Measurements from ENCODE around the gene CHD9NB.

Gene CHD9NB

DNA sequence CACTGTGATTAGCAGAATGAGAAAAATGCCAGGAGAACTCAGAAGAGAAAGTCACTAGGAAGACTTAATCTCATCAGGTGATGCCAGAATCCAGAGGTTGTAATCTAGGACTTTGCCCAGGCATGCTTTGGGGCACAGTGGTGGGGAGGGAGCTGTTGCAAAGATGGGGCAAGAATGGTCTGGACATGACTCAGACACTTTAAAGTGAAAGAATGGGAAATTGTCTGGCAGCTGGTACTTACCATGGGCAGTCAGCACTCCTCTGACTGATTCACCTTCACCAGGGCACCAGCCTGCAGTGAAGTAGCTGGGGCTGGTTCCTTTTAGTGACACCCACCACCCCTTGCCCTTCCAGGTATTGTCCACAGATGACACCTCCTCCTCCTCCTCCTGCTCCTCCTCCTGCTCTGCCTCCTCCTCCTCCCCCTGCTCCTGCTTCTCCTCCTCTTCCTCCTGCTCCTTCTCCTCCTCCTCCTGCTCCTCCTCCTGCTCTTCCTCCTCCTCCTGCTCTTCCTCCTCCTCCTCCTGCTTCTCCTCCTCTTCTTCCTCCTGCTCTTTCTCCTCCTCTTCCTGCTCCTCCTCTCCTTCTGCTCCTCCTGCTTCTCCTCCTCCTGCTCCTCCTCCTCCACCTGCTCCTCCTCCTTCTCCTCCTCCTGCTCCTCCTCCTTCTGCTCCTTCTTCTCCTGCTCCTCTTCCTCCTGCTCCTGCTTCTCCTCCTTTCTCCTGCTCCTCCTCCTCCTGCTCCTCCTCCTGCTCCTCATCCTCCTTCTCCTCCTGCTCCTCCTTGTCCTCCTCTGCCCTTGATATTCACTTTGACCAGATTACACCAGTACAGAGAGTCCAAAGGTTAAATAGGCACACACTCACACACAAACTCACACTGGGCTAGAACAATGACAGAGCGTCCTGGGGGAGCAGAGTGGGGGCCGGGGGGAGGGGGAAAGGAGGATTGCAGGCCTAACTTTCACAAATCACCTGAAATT, at the start of gene CHD9NB:
CHD9NB (minus strand) TSS at position 379 of the 983 bp plus-strand sequence. CDS start 8,739 bp downstream, outside the sequence.
- DNase-seq (ENCODE audit: low spot score): no peak

DNA sequence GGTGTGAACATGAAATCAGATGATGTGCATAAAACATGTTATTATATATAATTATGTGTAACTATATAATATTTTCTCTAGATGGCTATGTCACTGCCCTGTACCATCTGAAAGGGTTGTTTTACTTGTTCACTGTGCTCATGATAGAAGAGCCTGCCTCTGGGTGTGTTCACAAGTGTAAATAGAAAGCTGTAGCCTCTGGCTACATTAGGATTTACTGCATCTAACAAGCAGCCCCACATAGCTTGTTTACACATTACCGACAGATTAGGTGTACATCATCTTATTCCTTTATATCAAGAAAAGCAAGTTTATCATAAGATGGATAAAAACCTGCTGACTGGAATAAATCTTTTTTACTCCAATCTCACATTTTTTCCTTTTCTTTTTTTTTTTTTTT, 48.2 kb upstream of the CHD9NB start:
- no peak for DNase-seq (ENCODE audit: low spot score)

DNA sequence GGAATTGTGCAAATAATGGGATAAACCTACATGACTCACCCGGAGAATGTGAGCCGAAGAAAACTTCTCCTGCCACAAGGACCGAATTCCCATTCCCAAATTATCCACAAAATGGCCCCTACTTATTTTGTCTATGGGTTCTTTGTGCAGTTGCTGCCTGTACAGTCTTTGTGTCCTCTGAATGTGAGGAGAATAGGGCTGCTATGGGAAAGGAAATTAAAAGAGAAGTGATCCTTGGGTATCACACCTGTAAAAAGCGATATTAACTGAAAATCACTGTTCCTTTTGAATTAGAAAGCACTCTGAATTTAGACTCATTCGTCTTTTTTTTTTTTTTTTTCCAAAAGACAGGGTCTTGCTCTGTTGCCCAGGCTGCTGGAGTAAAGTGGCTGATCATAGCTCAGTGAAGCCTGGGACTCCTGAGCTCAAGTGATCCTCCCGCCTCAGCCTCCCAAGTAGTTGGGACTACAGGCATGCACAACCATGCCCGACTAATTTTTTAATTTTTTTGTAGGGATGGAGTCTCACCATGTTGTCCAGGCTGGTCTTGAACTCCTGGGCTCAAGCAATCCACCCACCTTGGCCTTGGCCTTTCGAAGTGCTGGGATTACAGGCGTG, 47.5 kb upstream of the CHD9NB start:
- DNase-seq (ENCODE audit: low spot score): no peak

DNA sequence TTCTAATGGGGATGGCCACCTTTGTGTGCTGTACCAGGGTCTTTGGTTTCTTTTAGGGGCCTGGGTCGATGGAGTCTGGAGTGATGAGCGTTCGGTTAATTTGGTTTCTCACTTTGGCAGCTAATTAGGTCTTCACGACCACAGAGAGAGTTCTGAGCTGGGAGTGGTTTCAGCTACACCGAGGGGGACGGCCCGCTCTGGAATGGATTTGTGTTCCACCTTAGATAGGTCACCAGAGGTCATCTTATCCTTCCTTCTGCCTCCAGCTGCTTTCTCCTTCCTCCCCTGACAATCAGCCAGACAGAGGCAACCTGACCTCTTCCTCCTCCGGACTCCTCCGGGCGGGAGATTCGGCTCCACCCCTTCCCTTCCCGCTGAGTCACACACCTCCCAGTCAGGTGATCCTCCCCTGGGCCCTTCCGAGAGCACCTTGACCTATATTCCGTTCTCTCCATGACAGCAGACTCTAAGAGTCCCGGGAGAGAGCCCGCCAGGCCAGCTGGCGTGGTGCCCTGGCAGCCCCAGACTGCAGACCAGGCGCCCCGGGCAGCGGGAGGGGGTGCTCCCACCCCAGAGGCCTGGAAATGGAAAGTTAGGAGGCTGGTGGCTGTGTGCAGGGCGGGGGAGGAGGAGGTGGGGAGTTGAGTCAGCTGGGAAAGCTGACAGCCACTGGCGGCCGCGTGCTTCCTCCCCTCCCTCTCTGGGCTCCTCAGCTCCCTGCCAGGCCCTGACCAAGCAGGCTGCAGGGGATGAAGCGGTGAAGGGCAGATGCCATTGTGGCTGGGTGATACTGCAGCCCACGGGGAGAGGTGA, 46.8 kb upstream of the CHD9NB start:
- peak; percentile 91 for DNase-seq (ENCODE audit: low spot score)

DNA sequence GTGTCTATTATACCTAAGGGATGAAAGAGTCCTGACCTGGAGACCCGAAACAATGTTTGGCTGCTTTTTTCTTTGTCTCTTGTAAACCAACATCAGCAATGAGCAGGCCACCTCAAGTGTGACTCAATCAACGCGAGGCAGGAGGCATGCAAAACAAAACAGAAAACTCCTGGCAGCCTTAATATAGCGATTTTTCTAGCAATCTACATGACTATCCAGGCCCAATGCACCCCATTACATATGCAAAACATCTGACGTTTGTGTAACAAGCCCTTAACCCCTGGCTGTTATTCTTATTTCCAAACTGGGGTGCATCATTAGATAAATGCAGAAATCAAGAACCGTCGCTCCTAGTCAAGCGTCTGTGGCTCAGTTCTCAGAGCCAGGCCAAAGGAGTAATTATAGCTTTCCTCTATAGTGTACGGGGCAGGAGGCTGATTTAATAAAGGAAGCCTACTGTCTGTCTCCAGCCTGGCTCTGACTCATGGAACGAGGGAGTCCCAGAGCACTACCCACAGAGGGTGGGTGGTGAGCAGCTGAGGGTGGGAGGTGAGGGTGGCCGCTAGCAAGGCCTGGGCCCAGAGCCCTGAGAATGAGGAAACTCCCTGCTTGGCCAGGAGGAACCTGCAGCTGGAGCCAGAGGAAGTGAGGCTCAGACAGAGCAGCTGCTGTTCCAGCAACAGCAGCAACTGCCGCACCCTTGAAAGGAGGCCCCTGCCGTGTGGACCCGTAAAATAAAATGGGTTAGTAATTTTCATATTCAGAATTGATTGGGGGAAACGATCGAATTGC, 46.0 kb upstream of the CHD9NB start:
- DNase-seq (ENCODE audit: low spot score): peak; percentile 90

DNA sequence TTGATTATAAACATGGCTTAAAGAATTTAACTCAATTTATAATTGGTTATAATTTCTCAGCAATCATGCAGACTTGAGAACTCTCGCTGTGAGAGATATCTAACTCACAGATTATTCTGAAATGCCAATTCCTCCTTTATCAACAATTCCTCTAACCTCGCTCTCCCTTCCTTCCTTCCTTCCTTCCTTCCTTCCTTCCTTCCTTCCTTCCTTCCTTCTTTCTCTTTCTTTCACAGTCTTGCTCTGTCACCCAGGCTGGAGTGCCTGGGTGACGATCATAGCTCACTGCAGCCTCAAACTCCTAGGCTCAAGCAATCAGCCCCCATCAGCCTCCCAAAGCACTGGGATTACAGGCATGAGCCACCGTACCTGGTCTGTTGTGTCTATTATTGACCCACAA, 44.5 kb upstream of the CHD9NB start:
- no peak for DNase-seq (ENCODE audit: low spot score)

DNA sequence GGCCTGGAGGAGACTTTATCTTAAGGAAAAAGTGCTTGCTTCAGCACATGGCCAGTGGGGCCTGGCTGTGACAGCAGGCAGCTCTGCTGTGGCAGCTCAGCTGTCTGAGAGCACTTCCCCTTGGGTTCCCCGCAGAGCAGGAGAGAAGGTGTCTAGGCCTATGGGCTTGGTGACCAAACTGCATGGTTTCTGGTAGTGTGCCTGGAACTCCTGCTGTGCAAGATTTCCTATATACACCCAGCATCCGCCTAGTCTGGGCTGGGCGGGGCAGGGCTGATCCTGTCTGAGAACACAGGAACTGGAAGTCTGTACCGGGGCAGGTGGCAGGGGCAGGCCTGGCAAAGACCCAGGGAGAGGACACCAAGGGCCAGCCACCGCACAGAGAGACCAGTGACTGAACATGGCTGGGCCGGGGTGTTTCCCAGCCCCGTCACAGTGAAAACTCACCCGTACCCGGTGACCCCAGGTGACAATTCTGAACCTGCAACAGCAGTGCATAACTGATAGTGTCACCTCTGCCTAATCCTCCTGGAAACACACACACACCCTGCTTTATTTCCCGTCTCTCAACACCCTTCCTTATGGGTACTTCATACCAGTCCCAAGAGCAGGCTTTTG, 41.4 kb upstream of the CHD9NB start:
- no peak for DNase-seq (ENCODE audit: low spot score)

DNA sequence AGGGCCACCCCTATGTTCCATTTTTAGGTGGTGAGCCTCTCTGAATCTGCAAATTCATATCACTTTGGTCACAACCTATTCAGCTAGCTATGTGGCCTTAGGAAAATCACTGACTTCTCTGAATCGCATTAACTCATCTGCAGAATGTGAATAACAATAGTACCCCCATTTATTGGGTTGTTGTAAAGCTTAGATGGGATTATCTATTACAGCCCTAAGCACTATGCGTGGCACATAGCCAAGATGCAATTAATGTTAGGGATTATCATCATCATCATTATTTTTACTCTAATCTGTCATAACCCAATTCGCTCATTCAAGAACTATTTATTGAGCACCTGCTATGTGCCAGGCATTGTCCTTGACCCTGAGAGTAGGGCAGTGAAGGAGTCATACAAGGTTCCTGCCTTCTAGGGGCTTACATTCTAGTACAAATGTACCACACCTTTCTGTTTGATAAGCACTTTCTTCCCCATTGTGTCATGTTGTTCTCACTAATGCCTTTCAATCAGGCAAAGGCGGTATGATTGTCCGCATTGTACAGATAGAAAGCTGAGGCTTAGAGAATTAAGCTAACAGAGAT, 40.6 kb upstream of the CHD9NB start:
- no peak for DNase-seq (ENCODE audit: low spot score)

DNA sequence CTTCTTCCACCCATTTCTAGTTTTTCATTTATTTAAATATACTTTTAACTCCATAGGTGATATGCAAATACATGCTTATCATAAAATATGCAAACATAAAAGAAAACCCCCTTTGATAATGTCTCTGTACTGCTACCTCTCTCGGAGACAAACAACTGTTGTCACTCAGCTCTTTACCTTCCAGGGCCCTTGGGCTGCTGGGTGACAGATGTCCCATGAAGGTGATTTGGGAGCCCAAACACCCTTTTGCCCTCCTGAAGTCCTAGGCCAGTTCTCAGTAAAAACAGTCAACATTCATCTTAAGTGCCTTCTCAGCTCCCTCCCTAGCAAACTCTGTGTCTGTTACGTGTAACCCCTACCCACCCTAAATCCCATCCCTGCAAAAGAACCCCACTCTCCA, 39.6 kb upstream of the CHD9NB start:
- no peak for DNase-seq (ENCODE audit: low spot score)

DNA sequence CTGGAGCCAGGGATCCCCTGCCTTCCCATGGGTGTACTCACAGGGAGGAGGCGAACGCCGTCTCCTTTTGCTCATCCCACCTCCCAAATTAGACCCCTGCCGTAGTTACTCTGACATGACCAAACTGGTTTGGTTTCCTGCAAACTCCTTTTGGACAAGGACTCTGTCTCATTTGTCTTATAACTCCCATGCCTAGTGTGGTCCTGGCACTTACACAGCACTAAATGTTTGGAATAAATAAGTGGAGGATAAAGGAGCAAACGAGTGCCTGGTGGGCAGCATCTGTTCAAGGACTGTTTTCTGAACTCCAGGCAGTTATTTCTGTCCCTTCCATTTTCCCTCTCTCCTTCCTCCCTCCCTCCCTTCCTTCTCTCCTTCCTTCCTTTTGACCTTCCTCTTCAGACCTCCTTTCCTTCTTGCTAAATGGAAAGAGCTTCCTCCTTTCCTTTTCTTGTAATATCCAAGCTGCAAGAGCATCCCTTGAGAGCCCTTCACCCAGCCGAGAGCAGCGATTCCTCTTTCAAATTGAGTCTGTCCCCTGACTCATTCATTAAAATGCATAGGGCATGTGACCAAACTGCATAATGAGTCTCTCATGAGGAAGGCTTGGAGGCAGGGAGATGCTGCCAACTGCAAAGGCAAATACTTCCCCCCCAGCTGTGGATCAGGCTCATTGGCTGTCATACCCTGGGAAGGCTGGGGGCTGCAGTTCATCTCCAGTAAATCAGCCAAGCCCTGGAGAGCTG, 38.9 kb upstream of the CHD9NB start:
- DNase-seq (ENCODE audit: low spot score): peak; percentile 86

DNA sequence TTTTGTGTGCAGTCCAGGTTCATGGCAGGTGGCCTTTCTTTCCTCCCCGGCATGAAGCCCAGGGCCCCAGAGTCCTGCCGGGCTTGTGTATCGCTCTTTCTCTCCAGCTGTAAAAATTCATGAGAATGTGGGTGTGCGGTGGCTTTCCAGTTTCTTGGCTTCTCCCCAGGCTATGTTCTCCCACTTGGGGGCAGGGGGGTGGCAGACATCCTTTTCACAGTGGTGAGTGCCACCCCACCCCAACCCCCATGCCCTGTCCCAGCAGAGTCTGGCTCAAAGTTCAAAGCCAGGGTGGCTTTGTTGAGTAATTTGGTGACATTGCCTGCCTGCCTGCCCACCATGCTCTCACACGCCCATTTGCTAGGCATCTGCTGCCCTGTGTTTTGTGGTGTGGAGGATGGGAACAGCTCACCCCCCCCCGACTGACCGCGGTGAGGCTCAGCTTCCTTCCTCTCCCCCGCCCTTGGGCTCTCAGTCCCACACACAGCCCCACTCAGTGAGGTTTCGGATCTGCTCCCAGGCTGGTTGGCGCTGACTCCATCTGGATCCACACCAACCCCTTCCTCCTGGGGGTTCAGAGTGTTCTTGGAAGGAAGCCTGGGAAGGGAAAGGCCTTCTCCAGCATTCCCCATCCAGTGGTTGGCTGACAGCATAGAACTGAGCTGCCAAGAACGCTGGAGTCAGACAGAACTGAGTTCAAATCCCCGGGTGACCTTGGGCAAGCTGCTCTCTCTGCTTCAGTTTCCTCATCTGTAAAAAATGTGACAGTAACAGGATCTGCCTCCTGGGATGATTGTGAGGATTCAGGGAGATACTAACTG, 38.1 kb upstream of the CHD9NB start:
- peak; percentile 99 for DNase-seq (ENCODE audit: low spot score)

DNA sequence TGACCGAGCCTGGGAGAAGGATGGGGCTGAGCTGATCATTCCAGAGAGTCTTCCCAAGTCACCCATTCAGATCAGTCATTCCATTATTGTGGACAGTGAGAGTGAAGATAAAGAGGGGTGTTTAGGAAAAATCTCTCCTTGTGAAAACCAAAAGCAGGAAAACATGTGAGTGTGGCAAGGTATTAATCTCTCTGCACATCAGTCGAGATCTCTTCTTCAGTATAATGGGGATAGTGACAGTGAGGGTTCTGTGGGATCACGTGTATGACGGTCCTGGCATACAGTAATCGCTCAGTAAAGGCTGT, 37.5 kb upstream of the CHD9NB start:
- DNase-seq (ENCODE audit: low spot score): no peak

DNA sequence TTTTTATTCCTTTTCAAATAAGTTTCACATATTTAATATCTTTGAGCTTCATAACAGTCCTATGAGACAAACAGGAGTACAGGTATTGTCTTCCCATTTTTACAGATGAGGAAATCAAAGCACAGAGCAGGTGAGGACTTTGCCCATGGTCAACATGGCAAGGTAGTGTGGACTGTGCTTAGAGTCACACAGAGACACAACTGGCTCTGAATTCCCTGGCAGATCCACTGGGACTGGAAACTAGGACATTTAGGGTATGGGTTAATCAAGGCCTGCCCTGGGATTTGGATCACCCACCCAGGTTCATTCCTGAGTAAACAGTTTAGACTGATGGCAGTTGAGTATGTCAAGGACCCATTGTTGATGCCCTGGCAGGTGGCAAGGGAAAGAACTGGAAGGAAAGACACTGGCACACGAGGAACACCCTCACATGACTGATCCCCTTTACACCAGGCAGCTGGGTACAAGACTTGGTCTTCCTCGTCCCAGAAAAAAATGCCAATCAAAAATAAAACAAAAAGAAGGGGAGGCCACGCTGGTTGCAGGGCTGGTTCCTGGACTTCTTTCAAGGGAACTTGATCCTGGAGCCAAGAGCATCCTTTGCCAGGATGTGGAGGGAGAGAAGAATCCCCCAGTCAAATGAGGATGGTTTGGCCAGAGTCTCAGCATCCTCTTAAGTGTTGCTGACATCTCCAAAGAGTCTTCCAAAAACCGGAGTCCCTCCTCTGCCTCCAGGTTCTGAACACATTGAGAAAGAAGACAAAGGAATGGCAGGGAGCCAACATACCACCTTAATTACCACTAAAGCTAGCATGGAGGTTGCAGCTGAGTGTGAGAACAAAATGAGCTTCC, 37.0 kb upstream of the CHD9NB start:
- no peak for DNase-seq (ENCODE audit: low spot score)

DNA sequence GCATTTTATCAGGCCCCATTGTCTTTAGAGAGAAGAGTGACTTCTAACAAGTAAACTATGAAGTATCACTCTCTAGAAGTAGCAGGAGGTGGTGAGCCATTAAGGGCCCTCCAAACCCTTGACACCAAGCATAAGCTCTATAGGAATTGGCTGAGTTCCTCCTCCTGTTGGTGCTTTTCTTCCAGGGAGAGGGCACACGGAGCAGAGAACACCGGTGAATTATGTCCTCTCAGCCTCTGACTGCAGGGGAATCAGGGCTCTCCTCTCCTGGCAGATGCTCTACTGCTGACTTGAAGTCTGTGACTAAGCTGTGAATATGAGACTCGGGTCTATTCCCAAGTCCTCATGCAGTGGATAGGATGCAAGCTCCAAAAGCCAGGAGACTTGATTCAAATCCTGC, 34.4 kb upstream of the CHD9NB start:
- DNase-seq (ENCODE audit: low spot score): peak; percentile 53

DNA sequence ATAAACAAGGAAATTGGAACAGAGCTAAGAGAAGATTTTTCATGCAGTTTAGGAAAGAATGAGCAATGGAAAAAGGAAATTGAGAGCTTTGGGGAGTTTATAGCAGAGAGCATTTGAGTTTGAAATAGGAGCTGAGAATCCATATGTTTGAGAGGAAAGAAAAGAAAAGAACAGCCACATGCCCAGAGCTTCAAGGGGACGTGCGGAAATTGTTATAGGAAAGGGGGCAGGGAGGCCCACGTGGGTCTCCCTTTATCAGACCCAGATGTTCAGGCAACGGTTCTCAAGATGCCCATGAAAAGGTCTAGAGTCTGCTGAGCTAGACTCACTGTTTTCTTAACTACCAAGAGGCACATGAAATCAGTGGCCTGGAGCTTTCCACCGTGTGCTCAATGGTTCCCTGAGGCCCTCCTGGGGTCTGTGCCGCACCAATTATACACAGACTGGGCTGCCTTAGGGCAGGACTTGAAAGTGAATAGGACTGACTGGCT, 33.3 kb upstream of the CHD9NB start:
- DNase-seq (ENCODE audit: low spot score): peak; percentile 76

DNA sequence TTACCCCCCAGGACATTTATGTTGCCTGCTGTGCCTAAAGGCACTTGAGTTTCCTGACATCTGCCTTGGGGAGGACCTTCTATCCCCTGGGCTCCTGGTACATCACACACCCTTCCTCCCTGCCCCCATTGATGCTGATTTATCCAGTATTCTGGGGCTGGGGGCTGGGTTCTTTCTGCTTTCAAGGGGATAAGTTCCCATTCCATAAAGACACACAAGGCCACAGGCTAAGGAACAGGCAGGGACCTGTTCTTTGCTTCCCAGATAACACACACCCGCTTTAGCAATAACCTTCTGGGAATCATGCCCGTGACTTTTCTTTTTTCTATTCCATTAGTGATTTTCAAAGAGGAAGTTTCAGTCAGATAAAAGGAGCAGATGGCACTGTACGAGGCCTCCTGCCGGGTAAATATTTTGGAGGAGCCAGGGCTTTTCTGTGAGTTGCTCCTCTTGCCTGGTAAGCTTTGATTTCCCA, 32.7 kb upstream of the CHD9NB start:
- peak; percentile 66 for DNase-seq (ENCODE audit: low spot score)

DNA sequence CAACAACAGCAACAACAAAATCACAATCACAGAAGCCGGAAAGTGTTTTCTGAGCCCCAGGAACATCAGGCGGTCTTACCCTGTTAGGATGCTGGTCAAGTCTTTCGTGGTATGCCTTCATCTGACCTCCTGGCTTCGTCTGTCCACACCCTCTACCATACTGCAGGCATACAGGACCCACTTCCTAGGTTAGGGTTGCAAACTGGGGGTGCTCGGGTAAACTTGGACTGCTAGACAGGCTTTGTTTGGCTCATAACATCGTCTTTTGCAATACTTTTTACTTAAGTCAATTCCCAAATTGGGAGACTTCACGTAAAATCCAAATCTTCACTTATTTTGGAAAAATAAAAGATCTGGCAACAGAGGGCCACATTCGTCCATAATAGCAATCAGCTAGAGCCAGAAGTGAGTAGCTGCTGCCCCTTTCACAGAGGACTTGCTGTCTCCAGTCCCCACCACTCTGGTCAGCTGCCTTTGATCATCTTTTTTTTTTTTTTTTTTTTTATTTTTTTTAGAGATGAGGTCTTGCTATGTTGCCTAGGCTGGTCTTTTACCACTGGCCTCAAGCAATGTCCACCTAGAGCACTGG, 32.1 kb upstream of the CHD9NB start:
- no peak for DNase-seq (ENCODE audit: low spot score)

DNA sequence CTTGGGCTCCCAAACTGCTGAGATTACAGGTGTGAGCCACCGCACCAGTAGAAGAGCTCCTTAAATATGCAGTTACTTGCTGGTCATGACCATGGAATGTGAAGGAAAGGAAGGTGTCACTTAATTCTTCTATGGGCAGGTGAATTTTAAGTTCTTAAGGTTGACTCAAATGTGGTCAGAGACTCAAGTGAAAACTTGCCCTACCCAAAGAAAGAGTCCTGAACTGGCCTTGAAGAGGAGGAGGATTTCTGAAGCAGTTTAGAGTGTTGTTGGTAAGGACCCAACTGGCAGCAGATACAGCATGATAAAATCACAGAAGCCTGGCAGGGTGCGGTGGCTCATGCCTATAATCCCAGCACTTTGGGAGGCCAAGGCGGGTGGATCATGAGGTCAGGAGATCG, 31.4 kb upstream of the CHD9NB start:
- no peak for DNase-seq (ENCODE audit: low spot score)

Measured in left forelimb (tissue), 1 donor.